Retina (tissue), 1 donor: Measurements from ENCODE around the gene ZNF285.
"Not testable (repeated sequence)": the region's sequence is repeated elsewhere in the genome, so short reads cannot be mapped to it uniquely, and the experiment has no call there.

ENCODE experiments used
- DNase-seq: peaks from one replicate; pipeline ENCODE4 v3.0.0-alpha.2; 2016

The ZNF285 gene

DNA sequence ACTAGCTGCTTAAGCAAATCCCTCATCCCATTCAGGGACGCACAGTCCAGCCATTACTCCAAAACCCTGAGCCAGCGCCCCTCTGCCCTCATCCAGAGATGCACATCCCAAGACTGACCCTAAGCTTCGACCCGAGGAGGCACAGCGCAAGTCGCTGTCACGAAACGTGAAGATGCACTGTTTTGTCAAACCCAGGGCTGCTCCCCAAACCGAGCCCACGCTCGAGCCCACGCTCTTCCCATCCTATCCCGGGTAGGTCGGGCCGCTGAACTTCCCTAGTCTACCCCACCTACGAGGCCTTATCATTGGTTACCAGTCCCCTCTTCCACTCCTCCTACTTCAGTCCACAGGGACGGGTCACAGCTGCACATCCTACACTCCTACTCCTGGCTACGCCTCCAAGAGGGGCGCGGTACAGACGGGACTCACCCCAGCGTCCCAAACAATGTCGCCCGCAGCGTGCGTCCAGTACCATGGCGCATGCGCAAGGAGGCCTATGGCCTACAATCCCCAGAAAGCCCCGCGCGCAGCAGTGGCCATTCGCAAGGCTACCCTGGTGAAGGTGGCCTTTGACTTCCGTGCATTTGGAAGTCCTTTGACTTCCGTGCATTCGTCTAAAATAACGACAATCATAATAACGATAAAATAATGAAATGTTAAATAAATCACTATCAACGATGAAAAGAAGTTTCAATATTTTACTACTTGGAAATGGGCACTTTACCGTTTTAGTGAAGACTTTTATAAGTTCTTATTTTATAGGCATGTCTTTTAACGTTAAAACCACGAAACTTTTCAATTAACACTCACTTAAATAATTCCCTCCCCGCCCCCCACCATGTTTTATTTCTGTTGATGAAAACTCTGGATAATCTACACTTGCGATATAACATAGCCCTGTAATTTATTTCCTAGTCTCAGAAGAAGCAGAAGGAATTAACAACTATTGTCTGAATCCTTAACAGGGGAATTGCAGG, at the start of gene ZNF285:
ZNF285 (minus strand) TSS at position 470 of the 977 bp plus-strand sequence. CDS start 4,395 bp downstream, outside the sequence.
- peak; percentile 93 for DNase-seq

GRCh38 chr19:44447916-44448674, 46.7 kb upstream of the ZNF285 start, which contains the start of gene ZNF229:
TSS of gene ZNF229 (minus strand) at chr19:44448472. CDS start at chr19:44442847, 5,625 bp downstream.
- peak; percentile 91 for DNase-seq

DNA sequence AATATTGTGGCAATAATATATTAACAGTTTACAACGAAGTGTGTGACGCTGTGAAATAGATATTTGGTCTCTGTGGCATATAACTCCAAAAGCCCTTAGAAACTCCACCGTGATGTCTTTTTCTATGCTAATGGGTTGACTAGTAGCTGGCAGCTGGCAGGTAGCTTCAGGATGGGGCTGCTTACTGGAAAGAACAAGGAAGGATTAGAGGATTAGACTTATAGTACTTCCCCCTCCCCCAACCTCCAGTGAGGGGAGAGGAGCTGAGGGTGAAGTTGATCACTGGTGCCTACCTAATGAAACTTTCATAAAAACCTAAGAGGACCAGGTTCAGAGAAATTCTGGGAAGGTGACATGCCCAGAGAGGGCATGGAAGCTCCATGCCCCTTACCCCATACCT, 37.0 kb upstream of the ZNF285 start:
- DNase-seq, result no peak

DNA sequence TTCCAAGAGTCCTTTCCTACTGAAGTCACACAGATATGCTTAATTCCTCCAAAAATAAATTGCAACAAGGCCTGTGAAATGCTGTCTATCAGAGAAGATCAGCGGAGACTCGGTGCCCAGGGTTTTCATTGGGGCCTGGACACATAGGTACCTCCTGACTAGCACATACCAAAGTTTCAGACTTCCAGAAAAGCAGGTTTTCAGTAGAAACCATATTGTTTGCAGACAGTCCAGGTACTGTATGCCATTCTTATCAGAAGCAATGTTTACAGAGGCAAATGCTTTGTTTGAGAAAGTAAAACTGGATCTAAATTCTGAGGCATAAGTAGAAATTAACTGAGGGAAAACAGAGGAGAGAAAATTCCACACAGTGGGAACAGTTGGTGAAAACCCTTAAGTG, 34.0 kb upstream of the ZNF285 start:
- no peak for DNase-seq

DNA sequence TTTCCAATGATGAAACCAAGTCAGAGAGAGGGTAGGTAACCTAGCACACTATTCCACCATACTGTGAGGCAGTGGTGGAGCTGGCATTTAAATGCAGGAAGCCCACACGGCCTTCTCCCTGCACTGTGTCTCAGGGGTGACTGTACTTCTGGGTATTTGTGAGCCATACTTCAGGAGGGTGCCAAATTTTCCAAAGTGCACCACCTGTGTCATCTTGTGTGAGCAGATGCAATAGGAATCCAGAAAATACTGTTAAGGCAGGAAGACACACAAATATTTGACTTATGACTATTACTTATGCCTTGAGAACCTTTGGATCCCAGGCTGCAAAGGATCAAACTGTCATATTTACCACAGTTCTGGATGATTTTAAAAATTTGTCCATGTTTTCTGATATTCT, 29.5 kb upstream of the ZNF285 start:
- no peak for DNase-seq

GRCh38 chr19:44415553-44415952, 14.1 kb upstream of the ZNF285 start:
- DNase-seq, result not testable (repeated sequence)

DNA sequence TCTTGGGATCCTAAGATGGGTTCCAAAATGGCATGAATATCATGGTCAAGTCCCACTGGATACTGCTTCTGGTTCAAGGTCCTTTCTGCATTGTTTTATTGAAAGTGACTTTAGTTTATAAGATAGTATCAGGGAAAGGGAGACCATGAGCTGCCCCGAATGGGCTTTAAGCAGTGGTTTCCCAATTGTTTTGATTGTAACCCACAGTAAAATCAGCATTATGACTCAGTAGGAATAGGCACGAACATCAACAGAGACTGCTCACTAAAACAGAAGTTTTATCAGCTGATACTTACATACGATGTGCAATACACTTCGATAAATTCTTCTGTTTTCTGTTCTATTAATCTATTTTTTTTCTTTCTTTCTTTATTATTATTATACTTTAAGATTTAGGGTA, 12.1 kb downstream of the ZNF285 start:
- not testable (repeated sequence) for DNase-seq

GRCh38 chr19:44374789-44375188, 26.6 kb downstream of the ZNF285 start:
- no peak for DNase-seq

- no peak for DNase-seq
These were observed 29.5 kb downstream of the ZNF285 start for GRCh38 chr19:44371815-44372480.

DNA sequence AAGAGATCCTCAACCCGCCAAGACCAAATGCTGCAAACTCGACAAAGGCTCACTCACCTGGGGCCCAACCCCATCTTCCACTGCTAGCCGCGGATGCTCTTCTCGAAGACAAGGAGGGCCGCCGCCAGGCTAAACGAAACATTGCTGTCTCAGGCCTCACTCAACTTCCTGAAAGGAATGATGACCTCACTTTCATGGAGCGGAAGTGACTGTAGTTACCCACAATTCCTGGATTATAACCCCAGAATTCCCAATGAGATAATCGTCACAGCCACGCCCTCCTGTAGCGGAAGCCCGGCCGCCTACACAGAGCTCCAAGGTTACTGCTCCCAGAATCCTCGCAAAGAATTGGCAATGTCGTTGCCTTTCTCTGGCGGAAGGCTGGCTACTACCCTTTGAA, 34.4 kb downstream of the ZNF285 start:
- DNase-seq, result no peak

GRCh38 chr19:44356383-44357111, 44.9 kb downstream of the ZNF285 start, which contains the start of gene ZNF112:
TSS of gene ZNF112 (minus strand) at chr19:44356680. CDS start at chr19:44340539, 16,141 bp downstream.
- peak; percentile 95 for DNase-seq

DNA sequence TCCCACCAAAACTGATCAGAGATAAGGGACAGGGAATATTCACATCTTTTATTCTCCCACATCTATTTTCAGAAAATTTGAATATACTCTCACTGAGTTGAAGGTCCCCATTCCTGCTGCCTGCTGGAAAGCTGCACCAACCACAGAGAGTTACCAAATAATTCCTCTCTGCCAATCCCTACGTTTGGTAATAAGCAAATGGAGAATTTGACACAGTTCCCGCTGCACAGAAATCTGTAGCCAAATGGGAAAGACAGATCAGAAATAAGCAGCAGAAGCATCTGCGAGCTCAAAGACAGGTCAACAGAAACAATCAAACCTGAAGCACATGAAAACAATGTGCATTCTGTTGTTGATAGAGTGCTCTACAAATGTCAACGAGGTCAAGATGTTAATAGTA, 54.9 kb downstream of the ZNF285 start:
- no peak for DNase-seq

DNA sequence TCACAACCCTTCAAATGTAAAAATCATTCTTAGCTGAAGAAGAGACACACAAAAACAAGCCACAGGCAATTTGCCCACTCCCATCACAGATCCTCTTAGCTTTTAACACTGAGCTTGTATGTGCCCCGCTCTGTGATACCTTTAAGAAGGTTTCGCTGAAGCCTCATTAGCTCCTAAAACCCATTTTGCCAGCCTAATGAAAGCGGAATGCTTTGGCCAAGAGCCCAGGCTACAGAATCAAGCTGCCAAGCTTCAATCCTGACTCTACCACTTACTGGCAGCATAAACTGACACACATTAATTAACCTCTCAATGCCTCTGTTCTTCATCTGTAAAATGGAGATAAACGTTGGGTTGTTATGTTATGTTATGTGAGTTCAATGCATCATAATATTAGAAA, 55.4 kb downstream of the ZNF285 start:
- no peak for DNase-seq

DNA sequence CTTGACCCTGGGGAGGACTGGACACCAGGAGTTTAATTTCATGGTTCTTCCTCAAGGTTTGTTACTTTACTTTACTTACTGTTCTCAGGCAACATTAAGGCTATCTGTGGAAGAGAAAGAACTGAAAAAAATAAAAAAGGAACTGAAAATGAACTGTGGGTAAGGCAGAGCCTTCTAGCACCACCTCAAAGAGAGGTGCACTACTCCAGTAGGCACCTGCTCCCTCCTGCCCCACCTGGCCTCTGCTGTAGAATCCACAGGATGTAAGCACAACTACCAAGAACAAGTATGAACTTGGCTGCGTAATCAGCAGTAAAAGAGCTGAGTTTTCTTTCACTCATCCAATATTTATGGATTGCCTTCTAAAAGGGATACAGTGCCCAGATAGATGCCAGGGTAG, 57.2 kb downstream of the ZNF285 start:
- no peak for DNase-seq

DNA sequence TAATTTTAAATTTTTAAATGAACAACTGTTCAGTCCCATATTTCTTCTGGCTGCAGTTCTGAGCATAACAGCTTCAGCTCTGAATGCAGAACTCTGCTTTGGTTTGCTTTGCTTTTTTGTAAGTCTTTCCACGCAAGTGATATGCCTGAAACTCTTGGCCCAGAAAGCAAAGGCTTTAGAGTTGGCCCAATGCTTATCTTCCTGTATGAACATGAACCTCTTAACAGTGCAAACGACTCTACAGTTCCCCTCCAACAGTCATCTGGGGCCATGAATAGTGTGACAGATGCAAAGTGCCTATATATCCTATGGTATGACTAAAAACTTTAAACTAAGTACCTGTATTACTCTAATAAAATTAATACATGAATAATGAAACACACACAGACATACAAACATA, 59.6 kb downstream of the ZNF285 start:
- DNase-seq, result no peak

- peak; percentile 9 for DNase-seq
These were observed 66.8 kb downstream of the ZNF285 start for GRCh38 chr19:44334639-44335038.
